Measurements from ENCODE around the gene RASSF4.

Gene RASSF4

DNA sequence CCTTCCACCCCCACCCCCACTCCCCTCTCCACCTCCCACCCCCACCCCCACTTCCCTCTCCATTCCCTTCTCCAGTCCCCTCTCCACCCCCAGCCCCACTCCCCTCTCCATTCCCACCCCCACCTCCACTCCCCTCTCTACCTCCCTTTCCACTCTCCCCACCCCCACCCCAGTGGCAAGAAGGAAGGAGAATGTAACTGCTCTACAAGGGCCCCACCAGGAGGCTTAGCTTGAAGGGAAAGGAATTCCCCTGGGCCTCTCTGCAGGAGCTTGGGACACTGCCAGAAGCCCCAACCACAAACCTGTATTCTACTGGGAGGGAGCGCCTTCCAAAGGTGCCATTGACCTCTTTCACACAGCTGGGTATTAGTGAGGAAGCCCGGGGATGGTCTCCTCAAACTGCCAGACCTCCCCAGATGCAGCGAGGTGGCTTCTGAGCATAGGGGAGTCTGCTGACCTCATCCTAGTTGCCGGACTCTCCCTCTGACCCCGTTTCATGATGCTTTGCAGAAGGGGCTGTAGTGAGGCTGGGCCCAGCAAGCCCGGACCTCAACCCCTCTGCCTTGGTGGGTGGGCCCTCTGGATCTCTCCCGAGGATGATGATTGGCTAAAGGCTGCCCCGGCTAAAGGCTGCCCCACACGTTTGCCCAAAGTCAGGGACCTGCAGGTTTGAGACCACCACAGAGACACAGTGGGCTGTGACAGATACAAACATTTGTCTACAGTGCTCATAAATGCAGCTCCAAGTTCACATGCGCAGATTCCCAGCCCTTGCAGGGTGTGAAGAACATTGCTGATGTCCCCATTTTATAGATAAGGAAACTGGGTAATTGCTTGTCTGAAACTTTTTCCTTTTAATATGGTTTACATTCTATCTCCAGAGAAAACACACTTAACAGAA, 16.1 kb downstream of the RASSF4 start:
- DNase-seq (ENCODE audit: low spot score): no peak

DNA sequence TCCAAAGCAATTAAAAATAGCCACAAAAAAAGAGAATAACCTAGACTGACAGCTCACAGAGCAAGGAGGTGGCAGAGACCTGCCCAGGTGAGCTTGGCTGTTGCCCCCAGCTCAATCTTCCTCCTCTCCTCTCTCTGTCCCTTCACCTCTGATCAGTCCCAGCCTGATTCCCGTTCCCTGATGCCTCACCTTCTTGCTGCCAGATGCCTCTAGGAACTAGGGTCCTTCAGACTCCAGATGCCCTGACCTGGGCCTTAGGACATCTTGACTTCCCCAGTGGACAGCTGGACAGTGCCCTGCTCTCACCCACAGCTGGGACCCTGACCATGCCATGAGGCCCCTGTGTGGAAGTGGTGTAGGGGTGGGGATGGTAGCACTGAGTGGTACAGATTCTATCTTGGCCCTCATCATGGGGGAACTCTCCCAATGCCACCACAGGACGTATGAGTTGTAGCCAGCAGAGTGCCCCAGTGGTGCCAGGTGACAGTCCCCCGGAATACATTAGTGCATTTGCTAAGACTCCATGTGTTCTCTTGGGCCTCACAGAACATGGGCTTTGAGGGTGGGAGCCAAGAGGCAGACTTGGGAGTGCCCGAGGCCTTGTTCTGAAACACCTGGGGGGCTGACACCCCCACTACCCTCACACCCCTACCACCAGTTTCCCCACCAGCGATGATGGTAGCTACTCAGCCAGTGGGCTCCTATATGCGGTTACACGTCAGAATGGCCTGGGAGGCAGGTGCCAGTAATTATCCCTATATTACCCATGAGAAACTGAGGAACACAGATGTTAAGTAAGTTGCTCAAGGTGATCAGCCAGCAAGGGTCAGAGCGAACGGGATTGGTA, 17.0 kb downstream of the RASSF4 start:
- no peak for DNase-seq (ENCODE audit: low spot score)

DNA sequence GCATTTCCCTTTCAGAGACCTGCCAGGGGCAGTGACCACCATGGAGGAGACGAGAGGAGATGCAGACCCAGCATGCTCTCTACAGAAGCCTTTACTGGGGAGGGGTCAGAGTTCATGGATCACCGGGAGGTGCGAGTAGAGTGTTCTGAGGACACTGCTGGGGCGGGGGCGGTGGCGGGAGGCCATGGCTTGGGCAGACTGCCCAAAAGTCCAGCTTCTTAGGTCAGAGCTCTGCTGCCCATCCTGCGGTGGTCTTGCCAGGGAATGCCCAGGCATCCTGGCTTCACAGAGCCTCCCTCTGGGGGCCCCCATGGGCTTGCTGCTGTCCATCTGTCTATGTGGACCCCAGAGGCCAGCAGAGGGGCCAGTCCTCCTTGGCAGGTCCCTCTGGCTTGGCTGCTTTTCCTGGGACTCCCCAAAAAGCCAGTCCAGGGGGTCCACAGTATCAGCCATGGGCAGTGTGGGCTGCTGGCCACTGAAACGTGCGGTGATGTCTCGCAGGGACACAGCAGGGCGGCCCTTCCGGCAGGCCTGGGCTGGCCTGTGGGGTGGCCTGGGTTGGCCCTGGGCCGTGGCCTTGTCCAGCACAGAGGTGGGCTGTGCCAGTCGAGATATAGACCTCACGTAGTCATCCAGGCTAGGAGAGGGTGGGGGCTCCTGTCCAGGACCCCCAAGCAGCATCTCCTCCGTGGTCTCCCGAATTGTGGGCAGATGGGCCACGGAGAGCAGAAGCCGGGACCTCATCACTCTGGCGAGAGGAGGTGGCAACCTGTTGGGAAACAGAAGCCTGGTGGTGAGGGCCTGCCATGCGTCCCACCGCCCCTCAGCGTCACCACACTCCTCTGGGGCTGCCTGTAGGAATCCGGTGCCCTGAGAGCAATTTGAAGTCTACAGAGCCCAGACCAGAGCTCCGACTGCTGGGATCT, 17.9 kb downstream of the RASSF4 start:
- DNase-seq (ENCODE audit: low spot score): no peak

DNA sequence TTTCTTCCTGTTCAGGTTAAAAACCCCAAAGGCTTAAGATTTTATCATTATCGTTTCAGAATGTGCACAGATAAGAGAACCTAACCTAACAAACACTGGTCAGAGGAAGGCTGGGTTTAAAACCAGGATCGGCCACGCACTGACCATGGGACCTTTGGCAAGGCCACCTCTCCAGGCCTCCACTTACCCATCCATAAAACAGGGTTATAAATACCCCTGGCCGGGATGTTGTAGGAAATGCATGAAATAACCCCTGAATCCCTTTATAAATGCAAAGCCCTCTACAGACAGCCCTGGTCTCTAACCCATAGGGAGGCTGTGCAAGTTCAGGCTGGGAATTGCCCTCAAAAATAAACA, 18.6 kb downstream of the RASSF4 start:
- DNase-seq (ENCODE audit: low spot score): no peak

DNA sequence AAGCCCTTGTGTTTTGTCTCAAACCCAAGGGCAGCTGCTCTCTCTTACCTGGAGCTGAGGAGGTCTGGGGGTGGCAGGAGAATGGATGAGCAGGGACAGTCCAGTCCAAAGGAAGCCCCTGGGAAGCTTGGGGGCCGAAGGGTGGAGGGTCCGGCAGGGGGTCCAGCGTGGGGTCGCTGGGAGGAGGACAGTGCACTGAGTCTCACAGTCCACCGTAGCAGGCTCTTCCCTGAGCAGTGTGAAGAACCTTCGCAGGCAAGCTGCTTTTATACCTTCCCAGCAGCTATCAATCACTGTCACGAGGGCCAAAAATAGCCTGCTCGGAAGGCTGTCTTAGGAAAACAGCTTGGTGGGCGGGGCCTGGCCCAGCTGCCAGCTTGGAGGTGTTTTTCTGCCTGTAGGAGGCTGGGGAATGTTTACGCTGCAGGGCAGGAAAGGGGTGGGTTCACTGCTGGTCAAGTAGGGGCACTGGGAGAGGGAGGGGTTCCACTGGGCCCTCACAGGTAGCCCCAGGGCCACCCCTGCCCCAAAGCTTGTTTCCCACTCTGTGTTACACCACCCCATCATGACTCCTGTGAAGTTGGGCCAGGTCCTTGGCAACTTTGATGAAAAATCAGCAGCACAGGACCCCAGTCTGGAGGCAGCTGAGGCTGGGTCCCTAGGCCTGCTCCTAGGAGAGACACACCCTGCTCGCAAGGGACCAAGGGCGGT, 19.1 kb downstream of the RASSF4 start, which contains the start of gene DEPP1:
Gene DEPP1, minus strand, starts transcription at position 240 of the 711 bp plus-strand sequence. CDS start 779 bp downstream, outside the sequence.
- no peak for DNase-seq (ENCODE audit: low spot score)

DNA sequence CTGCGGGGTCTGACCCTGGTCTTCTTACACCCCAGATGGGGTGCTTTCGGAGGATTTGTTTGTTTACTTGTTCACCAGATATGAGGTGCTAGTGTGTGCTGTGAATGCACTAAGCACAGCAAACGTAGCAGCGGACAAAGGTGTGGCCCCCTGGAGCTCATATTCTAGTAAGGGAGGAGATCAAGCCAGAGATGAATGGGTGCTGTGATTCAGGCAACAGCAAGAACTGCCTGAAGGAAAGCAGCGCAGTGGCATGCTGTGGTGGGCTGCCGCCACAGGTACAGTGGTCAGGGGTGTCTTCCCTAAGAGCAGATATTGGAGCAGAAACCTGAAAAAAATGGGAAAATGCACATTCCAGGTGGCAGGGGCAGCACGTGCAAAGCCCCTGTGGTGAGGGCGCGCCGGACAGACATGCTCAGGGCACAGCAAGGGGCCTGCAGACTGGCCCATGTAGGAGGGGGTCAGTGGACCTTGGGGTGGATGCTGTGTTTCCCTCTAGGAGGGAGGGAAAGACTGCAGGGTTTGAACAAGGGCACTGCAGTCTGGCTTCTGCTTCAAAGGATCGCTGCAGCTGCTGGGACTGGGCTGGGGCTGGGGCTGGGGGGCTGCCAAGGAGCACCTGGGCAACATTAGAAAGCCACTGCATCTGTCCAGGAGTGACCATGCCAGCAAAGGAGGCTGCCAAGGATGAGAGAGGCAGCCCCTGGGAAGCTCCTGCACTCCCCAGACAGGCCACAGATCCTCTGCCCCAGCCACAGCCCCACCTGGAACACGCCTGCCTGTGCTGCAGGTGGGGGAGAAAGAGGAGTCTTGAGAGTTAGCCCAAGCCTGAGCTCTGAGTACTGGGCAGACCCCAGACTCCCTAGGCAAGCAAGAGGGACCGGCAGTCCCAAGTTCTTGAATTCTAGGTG, 19.9 kb downstream of the RASSF4 start:
- DNase-seq (ENCODE audit: low spot score): no peak

DNA sequence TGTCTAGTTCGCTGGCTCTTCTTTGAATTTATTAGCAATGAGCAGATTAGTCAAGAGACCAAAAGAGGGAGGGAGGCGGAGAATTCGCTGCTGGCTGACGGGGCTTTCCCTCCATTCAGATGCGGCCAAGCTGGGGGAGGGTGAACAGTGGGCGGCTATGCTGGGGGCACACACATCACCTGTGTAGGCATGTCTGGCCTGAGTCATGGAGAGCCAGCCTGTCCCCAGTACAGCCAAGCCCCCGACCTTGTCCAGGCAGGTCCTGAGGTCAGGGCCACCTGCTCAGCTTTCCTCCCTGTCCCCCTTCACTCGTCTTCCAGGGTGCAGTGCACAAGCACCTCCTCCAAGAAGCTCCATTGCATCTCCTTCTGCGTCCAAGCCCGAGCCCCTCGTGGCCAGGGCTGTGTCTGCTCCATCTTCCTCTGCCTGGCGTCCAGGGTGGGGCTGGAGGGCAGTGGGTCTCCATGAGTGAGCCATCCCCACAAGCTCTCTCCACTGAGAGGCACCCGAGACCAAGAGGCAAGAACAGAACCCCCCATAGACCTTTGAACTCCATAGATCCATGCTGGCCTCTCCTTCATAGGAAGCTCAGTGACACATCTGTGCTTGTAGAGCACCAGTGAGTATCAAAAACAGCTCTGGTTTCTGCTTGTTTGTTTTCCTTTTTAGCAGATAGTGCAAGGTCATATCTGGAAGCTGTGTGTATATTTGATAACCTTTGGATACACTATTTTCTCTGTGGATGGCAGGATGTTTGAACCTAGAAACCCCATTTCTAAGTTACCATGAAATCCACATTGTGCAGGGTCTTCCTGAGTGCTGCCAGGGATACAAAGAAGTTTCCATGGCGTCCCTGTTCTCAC, 20.9 kb downstream of the RASSF4 start:
- DNase-seq (ENCODE audit: low spot score): no peak

DNA sequence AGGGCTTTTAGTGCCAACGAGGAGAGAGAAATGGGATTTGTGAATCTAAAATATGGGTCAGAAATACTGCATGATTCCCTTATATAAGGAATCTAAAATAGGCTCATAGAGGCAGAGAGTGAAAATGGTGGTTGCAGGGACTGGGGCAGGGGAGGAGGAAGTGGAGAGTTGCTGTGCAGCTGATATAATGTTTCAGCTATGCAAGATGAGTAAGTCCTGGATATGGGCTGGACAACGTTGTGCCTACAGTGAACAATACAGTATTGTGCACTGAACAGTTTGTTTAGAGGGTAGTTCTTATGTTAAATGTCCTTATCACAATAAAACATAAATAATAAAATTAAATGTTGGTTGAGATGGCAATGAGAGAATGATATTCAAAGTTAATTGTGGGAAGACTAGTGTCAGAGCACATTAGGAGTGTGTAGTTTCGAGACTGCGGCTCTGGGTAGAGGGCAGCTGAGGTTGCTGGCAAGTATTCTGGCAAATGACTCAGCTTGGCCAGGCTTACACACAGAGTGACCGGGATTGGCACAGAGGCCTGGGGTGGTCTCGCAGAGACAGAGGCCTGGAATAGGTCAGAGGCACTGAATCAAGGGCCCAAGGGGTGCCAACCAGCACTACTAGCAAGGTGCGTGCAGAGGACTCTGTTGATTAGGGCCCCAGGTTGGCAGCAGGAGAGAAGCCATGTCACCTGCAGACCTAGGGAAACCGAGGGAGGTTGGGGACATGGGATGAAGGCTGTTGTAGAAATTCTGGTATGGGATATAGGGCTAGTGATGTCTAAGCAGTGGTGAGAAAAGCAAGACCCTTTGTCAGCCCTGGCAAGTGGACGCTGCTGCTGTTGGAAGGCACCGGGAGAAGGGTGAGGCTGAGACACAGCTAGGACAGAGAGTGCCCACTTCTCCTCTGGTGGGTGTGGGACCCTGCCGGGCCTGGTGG, 21.8 kb downstream of the RASSF4 start:
- DNase-seq (ENCODE audit: low spot score): no peak

DNA sequence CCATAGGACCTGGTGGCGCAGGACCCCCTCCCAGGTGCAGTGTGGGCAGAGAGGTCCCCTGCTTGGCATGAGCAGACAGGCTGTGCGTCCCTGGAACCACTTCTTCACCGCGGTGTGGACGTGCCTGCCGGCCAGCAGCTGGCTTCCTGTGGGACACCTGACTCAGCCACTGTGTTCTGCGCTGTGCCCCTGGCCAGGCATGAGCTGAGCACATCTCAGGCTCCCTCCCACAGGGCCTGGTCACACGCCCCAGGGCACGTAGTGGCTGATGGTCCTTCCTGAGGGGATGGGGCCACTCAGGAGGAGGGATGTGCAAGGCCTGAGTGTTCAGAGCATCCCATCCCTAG, 22.5 kb downstream of the RASSF4 start:
- DNase-seq (ENCODE audit: low spot score): no peak

DNA sequence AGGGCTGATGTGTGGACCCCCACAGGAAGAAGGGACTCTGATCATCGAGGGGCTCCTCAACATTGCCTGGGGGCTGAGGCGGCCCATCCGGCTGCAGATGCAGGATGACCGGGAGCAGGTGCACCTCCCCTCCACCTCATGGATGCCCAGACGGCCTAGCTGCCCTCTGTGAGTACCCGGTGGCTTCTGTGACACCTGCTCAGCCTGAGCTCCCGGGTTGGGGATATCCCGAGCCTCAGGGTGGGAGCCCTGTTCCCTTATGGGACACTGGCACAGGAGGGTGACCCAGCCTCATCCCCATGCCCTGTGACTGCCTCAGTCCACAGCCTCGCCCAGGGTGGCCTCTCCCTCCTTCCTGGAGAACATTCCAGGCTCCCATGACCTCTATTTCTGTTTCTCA, 22.9 kb downstream of the RASSF4 start:
- no peak for DNase-seq (ENCODE audit: low spot score)

DNA sequence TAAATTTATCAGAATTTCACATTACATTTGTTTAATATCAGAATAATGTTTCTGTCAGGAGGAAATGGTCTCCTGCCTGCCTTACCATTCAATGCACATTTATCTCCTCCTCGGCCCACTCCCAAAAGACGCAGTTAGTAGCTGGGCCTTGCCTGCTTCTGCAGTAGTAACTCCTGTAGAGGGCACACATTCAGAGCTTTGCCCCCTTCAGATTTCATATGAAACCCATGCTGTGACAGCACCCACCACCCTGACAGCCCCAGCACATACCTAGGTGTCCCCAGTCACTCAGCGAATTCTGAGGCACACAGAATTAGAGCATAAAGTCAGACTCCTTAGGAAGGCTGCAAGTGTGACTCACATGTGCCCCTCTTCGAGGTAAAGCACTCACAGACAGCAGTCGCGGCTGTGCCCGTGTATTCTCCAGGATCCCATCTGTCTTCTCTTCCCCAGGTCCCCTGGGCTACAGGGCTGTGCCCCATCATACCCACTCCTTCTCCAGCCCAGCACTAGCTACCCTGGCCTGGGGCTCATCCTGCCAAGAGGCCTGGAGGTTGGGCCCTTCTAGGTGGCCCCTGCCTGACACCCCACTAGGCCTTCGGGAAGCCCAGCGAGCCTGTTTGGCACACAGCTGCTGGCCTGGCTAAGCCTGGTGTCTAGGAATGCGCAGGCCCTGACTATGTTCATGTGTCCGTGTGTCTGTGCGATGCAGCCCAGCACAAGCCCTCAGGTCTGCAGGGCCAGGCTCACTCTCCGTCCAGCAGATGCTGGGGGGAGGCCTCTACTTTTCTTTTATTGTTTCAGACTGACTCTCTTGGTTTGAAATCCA, 23.7 kb downstream of the RASSF4 start:
- DNase-seq (ENCODE audit: low spot score): no peak

DNA sequence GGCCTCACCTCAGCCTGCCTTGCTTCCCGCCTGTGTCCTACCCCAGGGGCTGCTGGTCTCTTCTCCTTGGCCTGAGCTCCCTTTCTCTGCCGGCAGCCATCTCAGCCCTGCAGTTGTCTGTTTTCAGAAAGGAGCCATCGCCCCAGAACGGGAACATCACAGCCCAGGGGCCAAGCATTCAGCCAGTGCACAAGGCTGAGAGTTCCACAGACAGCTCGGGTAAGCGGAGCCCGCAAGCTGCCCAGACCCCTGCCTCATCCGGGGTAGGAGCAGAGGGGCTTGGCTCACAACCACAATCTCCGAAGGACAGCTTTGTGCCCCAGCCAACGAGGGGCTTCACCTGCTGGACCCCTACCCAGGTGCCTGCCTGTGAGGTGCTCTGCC, 24.3 kb downstream of the RASSF4 start:
- no peak for DNase-seq (ENCODE audit: low spot score)

DNA sequence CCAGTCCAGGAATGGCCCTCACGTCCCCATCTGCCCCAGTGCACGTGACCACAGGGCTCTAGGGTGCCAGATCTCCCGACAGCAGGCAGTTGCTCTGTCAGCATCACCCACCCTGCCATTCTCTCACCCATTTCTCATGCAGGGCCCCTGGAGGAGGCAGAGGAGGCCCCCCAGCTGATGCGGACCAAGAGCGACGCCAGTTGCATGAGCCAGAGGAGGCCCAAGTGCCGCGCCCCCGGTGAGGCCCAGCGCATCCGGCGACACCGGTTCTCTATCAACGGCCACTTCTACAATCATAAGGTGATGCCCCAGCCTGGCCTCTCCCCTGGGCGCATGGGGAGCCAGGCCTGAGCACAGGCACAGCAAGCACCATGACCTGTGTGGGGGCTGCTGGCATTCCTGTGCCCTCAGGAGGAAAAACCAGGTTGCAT, 25.1 kb downstream of the RASSF4 start:
- no peak for DNase-seq (ENCODE audit: low spot score)

DNA sequence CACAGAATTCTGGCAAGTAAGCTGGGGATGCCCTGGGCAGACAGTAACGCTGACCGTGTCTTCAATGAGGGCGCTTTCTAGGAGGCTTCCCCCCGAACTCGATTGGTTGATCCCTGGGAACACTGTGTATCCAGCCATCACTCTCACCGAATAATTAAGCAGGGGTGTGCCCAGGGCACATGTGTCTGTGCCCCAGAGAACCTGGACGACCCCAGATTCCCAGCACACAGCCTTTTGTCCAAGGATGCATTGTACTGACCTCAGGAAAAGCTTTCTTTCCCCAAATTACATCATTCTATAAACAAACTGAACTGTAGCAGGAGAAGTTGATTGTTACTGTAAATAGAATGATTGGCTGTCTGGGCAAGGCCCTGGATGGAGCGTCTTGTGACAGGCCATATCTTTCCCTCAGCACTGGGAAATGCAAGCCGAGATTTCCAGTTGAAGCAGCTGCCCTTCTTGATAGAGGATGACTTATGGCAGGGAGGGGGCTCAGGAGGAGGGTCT, 25.6 kb downstream of the RASSF4 start:
- DNase-seq (ENCODE audit: low spot score): no peak

DNA sequence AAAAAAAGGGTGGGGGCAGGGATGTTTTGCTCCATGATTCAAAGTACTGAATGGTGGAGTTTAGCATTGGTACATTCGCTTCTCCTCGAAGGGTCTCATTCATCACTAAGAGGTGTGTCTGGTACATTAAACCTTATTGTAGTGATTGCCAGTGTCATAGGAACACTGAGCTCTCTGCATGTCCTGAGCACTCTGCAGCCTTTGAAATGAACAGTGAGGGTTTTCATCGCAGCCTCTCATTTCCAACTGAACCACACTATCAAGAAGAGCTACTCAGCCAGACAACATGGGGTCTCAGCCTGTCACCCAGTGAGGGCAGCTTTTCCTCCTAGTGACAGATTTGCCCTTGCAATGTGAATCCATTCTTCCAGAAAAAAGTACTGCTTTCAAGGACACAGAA, 26.6 kb downstream of the RASSF4 start:
- DNase-seq (ENCODE audit: low spot score): no peak

DNA sequence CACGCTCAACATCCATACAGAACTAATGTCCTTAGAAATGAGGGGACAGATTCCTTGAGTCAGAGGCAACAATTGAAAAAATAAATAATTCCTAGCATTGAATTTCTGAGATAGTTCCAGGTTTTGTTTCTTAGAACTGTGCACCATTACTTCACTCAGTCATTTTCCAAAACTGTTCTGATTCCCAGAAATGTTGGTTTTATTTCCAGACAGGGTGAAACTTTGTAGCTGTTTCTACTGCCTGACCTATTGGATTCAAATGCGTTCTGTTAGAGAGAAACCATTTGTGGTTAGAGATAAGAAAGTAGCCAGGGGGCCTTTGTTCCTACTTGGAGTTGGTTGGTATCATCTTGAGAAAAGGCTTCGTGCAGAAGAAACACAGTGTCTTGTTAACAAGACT, 27.1 kb downstream of the RASSF4 start:
- DNase-seq (ENCODE audit: low spot score): no peak

DNA sequence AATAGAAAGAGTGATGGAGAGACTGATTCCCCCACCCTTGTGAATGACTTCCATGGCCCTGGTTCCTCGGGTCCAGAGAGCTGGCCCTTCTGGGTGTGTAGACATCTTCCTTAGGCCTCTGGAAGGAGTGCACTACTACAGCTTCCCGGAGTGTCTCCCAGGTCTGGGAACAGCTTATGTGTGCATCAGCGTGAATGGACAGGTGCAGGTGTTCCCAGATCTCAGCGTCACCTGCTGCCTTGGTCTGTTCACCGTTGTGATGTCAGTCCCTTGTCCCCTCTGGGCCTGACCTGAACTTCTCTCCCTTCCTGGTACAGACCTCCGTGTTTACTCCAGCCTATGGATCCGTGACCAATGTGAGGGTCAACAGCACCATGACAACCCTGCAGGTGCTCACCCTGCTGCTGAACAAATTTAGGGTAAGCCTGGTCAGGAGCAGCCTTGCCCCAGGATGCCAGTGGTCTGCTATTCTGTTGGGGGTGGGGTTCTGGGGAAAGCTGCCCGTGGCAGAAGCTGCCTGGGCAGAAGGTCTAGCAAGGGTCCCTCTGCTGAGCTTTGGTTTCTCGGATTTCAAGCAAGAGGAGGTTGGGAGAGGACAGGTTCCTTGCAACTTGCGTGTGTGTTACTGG, 29.5 kb downstream of the RASSF4 start:
- no peak for DNase-seq (ENCODE audit: low spot score)

Measured in CD4-positive, alpha-beta T cell treated with Interleukin-2 at 100 ng/mL for 4 hours (primary cell).